Left ventricle myocardium inferior (tissue), 1 donor: ENCODE results near the gene CLEC4D. TPM values are rescaled to one million over a fixed set of nuclear protein-coding genes. Genes with fewer than 3 reads are reported as not detected.
"Not testable (repeated sequence)": the region's sequence is repeated elsewhere in the genome, so short reads cannot be mapped to it uniquely, and the experiment has no call there.

Experiments used
- DNase-seq: peaks from one replicate; pipeline ENCODE4 v3.0.0-alpha.2; 2020
- H3K27ac ChIP-seq: fragments of 200-600 bp; replicated peaks from 2 replicates; pipeline ENCODE4 v1.8.0; 2021
- H3K27me3 ChIP-seq: fragments of 200-600 bp; 2 replicates; pipeline ENCODE4 v1.8.0; 2021; ENCODE audit warnings: low read depth
- H3K36me3 ChIP-seq: fragments of 200-600 bp; 2 replicates; pipeline ENCODE4 v1.8.0; 2021
- H3K4me1 ChIP-seq: fragments of 200-600 bp; 2 replicates; pipeline ENCODE4 v1.8.0; 2021
- H3K4me3 ChIP-seq: fragments of 200-600 bp; 2 replicates; pipeline ENCODE4 v1.8.0; 2021; ENCODE audit warnings: mild to moderate bottlenecking, moderate library complexity
- H3K9me3 ChIP-seq: fragments of 200-600 bp; replicated peaks from 2 replicates; pipeline ENCODE4 v1.8.0; 2021
- CTCF ChIP-seq: fragments of 200-600 bp; IDR thresholded peaks from 2 replicates; pipeline ENCODE4 v1.8.0; 2021; ENCODE audit warnings: antibody characterized with exemption, mild to moderate bottlenecking, borderline replicate concordance
- intact Hi-C: fragments of 100-400 bp; cut with micrococcal nuclease; formaldehyde crosslinking; loops from one replicate; pipeline ENCODE4 v1.11.0; 2022
- total RNA-seq: library from RNA; stranded (reverse); fragmentation: NEBNext Ultra II Directional; extraction: Animal tissue kit (Norgen Biotek cat#: 25700); gene quantifications from one replicate; pipeline ENCODE4 v1.2.1, GENCODE V29; 2021
- donor health status: DM: no; HTN: yes; CAD: no; lungs with severe emphysema.

CLEC4D gene
- total RNA-seq, 1 donor from 2014 or later: not detected

GRCh38 chr12:8482571-8483061, 30.7 kb upstream of the CLEC4D start:
- intact Hi-C loops: no loop called here
- H3K27ac ChIP-seq: no peak overlapping the region
- H3K27me3 ChIP-seq: peaks cover 8% of the 10 kb centered on the region
- H3K9me3 ChIP-seq: peaks cover 12% of the 10 kb centered on the region
- H3K4me1 ChIP-seq: no peaks in the 10 kb centered on the region
- H3K36me3 ChIP-seq: no peaks in the 10 kb centered on the region
- no peak for TF ChIP-seq CTCF
- DNase-seq: no peak
- no peak overlapping the region for H3K4me3 ChIP-seq

- Histone ChIP-seq H3K27me3 (peaks cover 8% of the 10 kb centered on the region), H3K27ac (no peak overlapping the region), H3K4me1 (no peaks in the 10 kb centered on the region), H3K4me3 (no peak overlapping the region), H3K36me3 (no peaks in the 10 kb centered on the region), H3K9me3 (peaks cover 17% of the 10 kb centered on the region)
- intact Hi-C loops: no loop called here
- DNase-seq: no peak
- no peak for TF ChIP-seq CTCF
These were observed 30.2 kb upstream of the CLEC4D start for GRCh38 chr12:8483079-8483478.

GRCh38 chr12:8491646-8492530, 21.4 kb upstream of the CLEC4D start:
- no peak for DNase-seq
- H3K4me1 ChIP-seq: no peaks in the 10 kb centered on the region
- H3K27ac ChIP-seq: no peak overlapping the region
- H3K27me3 ChIP-seq: peaks cover 10% of the 10 kb centered on the region
- H3K36me3 ChIP-seq: no peaks in the 10 kb centered on the region
- no peak for TF ChIP-seq CTCF
- H3K9me3 ChIP-seq: peaks cover 13% of the 10 kb centered on the region
- intact Hi-C loops: no loop called here
- no peak overlapping the region for H3K4me3 ChIP-seq

GRCh38 chr12:8493084-8493483, 20.2 kb upstream of the CLEC4D start:
- peaks cover 3% of the 10 kb centered on the region for H3K9me3 ChIP-seq
- no peak overlapping the region for H3K27ac ChIP-seq
- no peak for TF ChIP-seq CTCF
- H3K4me1 ChIP-seq: no peaks in the 10 kb centered on the region
- intact Hi-C loops: no loop called here
- no peak for DNase-seq
- no peak overlapping the region for H3K4me3 ChIP-seq
- H3K27me3 ChIP-seq: peaks cover 10% of the 10 kb centered on the region
- no peaks in the 10 kb centered on the region for H3K36me3 ChIP-seq

GRCh38 chr12:8495671-8496070, 17.6 kb upstream of the CLEC4D start:
- DNase-seq, H3K4me1 ChIP-seq, intact Hi-C loops, H3K4me3 ChIP-seq, H3K36me3 ChIP-seq, H3K9me3 ChIP-seq, H3K27ac ChIP-seq: not testable (repeated sequence)
- H3K27me3 ChIP-seq: peaks cover 23% of the 10 kb centered on the region

- H3K4me3 ChIP-seq, H3K27ac ChIP-seq, H3K4me1 ChIP-seq, intact Hi-C loops, H3K9me3 ChIP-seq, DNase-seq, H3K36me3 ChIP-seq: not testable (repeated sequence)
- peaks cover 23% of the 10 kb centered on the region for H3K27me3 ChIP-seq
These were observed 17.2 kb upstream of the CLEC4D start for GRCh38 chr12:8496074-8496473.
